GM23338 (cell line): Measurements from ENCODE around the gene SGO2.

Source experiments
- CTCF ChIP-seq, 2 experiments: fragments of 200-600 bp in 1 of 2; sonication (generic) in 1 of 2; conservative IDR thresholded peaks; 2 replicates each; pipeline versions ENCODE4 v1.5.1 to v1.6.1; 2016 to 2017; ENCODE audit warnings: antibody characterized with exemption in 2 of 2, low read depth in 2 of 2, mild to moderate bottlenecking in 2 of 2, moderate library complexity in 1 of 2
- JUNB ChIP-seq: IDR thresholded peaks from one replicate; pipeline ENCODE4 v1.6.1; 2016; ENCODE audit warnings: antibody characterized with exemption; ENCODE audit not compliant: unreplicated experiment
- POLR2AphosphoS5 ChIP-seq: IDR thresholded peaks from 2 replicates; pipeline ENCODE4 v1.6.1; 2016; ENCODE audit warnings: antibody characterized with exemption, low read depth
- REST ChIP-seq: IDR thresholded peaks from one replicate; pipeline ENCODE4 v1.6.1; 2018; ENCODE audit warnings: antibody characterized with exemption; ENCODE audit not compliant: unreplicated experiment

DNA sequence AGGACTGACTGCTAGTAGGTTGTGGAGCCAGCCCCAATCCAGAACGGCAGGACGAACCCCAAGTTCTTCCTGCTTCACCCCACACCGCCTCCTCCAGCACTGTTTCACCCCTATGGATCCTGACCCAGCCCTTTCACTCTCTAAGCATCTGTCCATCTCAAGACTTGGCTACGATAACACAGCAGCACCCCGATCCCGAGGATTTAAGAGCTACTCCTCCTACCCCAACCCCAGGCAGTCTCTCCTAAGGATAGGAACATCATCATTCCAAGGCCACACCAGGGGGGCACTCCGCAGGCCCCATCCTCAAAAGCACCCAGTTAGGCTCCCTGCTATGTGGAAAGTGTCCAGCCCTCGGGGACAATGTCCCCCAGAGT lies 16.8 kb upstream of the SGO2 start:
- no peak for TF ChIP-seq CTCF (conservative IDR thresholded peaks at IDR 0.05; ENCODE audit: low read depth in 2 of 2)
- no peak for TF ChIP-seq POLR2AphosphoS5
- no peak for TF ChIP-seq JUNB
- TF ChIP-seq REST: no peak
